AG04450 (cell line): ENCODE data around the gene SMAD7. TPM values are rescaled to one million over a fixed set of nuclear protein-coding genes. Genes with fewer than 3 reads are reported as not detected.
A peak's percentile ranks its signal among the peaks of the same experiment; 100 is the strongest.

ENCODE experiments used
- CTCF ChIA-PET: fragments of 300-600, 350-600 bp; formaldehyde crosslinking; extraction: SDS; loops from one replicate; lab custom pipeline; 2022; ENCODE audit warnings: antibody characterized with exemption, inconsistent platforms; lab: Charles Lee
- POLR2A ChIA-PET: fragments of 350-600 bp; formaldehyde crosslinking; extraction: SDS; loops from one replicate; lab custom pipeline; 2021; ENCODE audit warnings: antibody characterized with exemption, inconsistent platforms; lab: Yijun Ruan, JAX
- DNase-seq: peaks from one replicate; pipeline ENCODE4 v3.0.0-alpha.2; 2011; ENCODE audit warnings: low read depth, low spot score
- H3K27ac ChIP-seq: one replicate; pipeline ENCODE4 v1.5.1; 2012; ENCODE audit warnings: low read depth, low read length, control low read depth
- H3K27me3 ChIP-seq: one replicate; pipeline ENCODE4 v1.6.0; 2012; ENCODE audit warnings: low read length; ENCODE audit not compliant: control insufficient read depth, insufficient read depth
- H3K4me3 ChIP-seq: 2 replicates; pipeline ENCODE4 v1.5.1; 2011; ENCODE audit warnings: mild to moderate bottlenecking, low read depth, low read length, control low read depth
- H3K9me3 ChIP-seq: 2 replicates; pipeline ENCODE4 v1.5.1; 2012; ENCODE audit warnings: low read length; ENCODE audit not compliant: control insufficient read depth, insufficient read depth
- polyA plus RNA-seq: library from polyadenylated mRNA; depleted of rRNA; stranded (reverse); fragments of >200 nt; gene quantifications from 2 replicates; pipeline ENCODE4 v1.2.3, GENCODE V29; 2011
- TF ChIP-seq, protein P1 (sequence below): IDR thresholded peaks from 2 replicates; pipeline ENCODE4 v1.5.1; 2011; ENCODE audit warnings: low read depth, low read length, control low read depth, inconsistent platforms

The SMAD7 gene
- polyA plus RNA-seq, 1 experiment, result 8.0 TPM

DNA sequence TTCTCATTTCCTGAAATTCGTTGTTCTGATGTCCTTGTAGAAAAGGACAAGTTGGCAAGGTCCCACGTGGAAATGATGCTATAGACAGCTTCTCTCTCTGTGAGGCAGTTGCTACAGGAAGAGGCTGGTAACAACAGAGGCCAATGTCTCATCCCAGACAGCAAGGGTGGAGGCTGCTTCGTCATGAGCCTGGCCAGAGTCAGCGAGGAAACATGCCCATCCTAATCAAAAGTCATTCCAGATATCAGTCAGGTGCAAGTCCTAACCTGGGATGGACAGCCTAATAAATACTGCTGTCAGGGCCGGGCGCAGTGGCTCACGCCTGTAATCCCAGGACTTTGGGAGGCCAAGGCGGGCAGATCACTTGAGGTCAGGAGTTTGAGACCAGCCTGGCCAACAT, 6.4 kb upstream of the SMAD7 start:
- TF ChIP-seq, protein P1, sequence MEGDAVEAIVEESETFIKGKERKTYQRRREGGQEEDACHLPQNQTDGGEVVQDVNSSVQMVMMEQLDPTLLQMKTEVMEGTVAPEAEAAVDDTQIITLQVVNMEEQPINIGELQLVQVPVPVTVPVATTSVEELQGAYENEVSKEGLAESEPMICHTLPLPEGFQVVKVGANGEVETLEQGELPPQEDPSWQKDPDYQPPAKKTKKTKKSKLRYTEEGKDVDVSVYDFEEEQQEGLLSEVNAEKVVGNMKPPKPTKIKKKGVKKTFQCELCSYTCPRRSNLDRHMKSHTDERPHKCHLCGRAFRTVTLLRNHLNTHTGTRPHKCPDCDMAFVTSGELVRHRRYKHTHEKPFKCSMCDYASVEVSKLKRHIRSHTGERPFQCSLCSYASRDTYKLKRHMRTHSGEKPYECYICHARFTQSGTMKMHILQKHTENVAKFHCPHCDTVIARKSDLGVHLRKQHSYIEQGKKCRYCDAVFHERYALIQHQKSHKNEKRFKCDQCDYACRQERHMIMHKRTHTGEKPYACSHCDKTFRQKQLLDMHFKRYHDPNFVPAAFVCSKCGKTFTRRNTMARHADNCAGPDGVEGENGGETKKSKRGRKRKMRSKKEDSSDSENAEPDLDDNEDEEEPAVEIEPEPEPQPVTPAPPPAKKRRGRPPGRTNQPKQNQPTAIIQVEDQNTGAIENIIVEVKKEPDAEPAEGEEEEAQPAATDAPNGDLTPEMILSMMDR, result no peak
- CTCF ChIA-PET, result interaction anchor here (0.6 kb wide), 1 partner anchor 281 kb away, joined by 3 read pairs; no protein-coding TSS in a partner anchor
- no peak overlapping the region for H3K27ac ChIP-seq

DNA sequence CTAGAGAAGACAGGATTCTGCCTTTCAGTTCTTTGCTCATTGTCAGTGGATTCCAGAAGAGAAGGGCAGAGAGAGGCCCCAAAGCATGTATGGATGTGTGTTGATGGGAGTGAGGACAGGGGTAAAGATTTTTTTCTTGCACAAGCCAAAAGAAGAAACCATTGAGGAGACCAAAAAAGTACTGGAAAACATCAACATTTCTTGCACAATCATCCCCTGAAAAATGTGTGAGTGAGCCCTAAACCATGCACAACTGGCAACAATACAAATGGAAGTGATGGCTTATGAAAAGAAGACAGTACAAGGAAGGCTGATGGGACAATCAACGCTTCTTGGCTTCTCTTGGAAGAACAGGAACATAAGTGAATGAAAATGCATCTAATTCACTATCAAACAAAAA, 5.6 kb upstream of the SMAD7 start:
- H3K27me3 ChIP-seq, result no peaks in the 10 kb centered on the region
- ChIA-PET CTCF (interaction anchor here (0.6 kb wide), 1 partner anchor 282 kb away, joined by 3 read pairs; no protein-coding TSS in a partner anchor), POLR2A (no interaction called here)
- TF ChIP-seq, protein P1, result no peak
- H3K4me3 ChIP-seq, result no peak overlapping the region
- DNase-seq, result no peak
- H3K27ac ChIP-seq, result peak overlapping the region; percentile 87
- no peaks in the 10 kb centered on the region; the same call in 1 of the 2 replicates for H3K9me3 ChIP-seq

More for the DNA sequence above, 6.4 kb upstream of the SMAD7 start:
- Histone ChIP-seq H3K9me3 (no peaks in the 10 kb centered on the region; the same call in 1 of the 2 replicates), H3K27me3 (no peaks in the 10 kb centered on the region), H3K4me3 (no peak overlapping the region)
- POLR2A ChIA-PET, result no interaction called here
- no peak for DNase-seq

DNA sequence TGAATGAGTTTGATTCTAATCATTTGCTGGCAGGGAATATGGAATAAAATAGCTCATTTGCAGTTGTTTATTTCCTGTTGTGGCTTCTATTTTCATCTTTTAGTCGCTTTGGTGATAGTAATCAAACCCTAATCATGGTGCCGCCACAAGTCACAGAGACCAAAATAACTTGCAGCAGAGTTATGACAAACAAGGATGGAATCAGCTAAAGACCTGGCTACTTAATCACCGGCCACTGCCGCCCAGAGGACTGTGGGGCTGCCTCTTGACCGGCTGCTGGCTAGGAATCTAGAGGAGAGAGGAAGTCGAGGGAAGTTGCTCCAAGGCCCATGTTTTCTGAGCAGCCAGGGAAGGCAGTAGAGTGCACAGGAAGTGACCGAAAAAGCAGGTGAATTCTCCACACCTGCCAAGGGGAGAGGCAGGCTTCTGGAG, 5.1 kb upstream of the SMAD7 start:
- TF ChIP-seq, protein P1, result no peak; the same call in 1 of the 2 replicates
- H3K27me3 ChIP-seq, result no peaks in the 10 kb centered on the region
- no peak for DNase-seq
- ChIA-PET POLR2A (no interaction called here), CTCF (interaction anchor here (0.8 kb wide), 1 partner anchor 282 kb away, joined by 3 read pairs; no protein-coding TSS in a partner anchor)
- H3K27ac ChIP-seq, result peak overlapping the region; percentile 87
- no peaks in the 10 kb centered on the region for H3K9me3 ChIP-seq
- H3K4me3 ChIP-seq, result no peak overlapping the region

DNA sequence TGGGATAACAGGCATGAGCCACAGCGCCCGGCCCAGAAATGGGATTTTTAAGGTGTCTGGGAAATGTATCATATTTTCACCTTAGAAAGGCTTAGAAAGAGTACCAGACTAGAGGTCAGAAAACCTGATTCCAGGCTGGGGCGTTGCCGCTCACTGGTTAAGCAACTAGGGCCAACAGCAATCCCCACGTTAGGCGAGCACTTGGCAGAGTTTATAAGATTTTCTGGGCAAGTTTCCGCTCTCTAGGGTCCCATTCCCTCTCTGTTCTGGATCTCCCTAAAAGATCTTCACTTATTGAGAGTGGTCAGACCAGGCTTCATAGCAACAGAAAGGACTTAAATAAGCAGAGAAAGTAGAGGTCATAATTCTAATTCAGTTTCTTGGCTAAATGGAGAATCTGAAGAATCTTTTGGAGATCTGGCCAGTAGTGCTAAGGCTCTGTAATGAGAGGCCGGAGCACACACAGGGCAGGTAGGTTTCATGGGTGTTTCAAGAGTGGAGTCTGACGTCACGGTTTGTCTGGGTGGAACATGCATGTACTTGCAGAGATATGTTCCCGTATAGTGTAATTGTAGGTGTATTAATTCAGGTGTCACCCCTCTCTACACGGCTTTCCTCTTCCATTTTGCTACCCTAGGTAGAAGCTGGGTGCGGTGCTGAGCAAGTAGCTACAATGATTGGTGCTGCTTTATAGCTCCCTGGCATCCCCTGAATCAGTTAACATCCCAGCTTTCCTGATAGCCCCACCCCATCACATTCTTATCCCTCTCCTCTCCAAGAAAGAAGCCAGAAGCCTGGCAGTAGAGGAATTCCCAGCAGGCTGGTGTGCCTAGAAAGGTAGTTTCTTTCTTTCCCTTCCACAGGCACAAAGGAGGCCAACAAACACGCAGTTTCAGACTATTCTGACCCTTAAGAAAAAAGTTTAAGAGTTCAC, 4.4 kb upstream of the SMAD7 start:
- no peaks in the 10 kb centered on the region for H3K27me3 ChIP-seq
- TF ChIP-seq, protein P1, result no peak
- ChIA-PET POLR2A (no interaction called here), CTCF (interaction anchor here (0.8 kb wide), 1 partner anchor 283 kb away, joined by 3 read pairs; no protein-coding TSS in a partner anchor)
- DNase-seq, result no peak
- H3K27ac ChIP-seq, result peak overlapping the region; percentile 87
- no peak overlapping the region for H3K4me3 ChIP-seq
- no peaks in the 10 kb centered on the region; the same call in 1 of the 2 replicates for H3K9me3 ChIP-seq
